AG09309 (cell line): ENCODE measurements around the gene ZSWIM6.

Experiments used
- DNase-seq: peaks from one replicate; pipeline ENCODE4 v3.0.0-alpha.2; 2010; ENCODE audit warnings: low read depth
- H3K4me3 ChIP-seq: 2 replicates; pipeline ENCODE4 v1.5.1; 2011; ENCODE audit warnings: mild to moderate bottlenecking, low read depth, low read length, moderate library complexity; ENCODE audit not compliant: control insufficient read depth
- TF ChIP-seq, protein P1 (sequence below): IDR thresholded peaks from 2 replicates; pipeline ENCODE4 v1.5.1; 2011; ENCODE audit warnings: mild to moderate bottlenecking, low read depth, low read length, inconsistent platforms; ENCODE audit not compliant: insufficient read depth, control insufficient read depth; ENCODE audit errors: missing control alignments

Gene ZSWIM6

DNA sequence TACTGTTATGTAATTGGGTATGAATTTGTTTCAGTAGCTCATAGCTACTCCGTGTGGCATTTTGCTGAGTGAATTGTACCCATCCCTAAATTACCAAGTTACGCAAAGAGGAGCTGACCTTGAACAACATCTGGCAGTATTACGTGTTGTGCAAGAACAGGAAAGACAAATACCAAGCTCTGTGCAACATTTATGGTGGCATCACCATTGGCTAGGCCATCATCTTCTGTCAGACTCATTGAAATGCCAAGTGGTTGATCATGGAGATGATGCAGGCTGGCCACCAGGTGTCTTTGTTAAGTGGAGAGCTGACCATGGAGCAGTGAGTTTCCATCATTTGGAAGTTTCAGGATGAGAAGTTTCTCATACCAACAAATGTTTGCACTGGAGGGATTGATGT is 15.0 kb downstream of the ZSWIM6 start:
- no peak for DNase-seq
- H3K4me3 ChIP-seq, result no peak overlapping the region
- TF ChIP-seq, protein P1, sequence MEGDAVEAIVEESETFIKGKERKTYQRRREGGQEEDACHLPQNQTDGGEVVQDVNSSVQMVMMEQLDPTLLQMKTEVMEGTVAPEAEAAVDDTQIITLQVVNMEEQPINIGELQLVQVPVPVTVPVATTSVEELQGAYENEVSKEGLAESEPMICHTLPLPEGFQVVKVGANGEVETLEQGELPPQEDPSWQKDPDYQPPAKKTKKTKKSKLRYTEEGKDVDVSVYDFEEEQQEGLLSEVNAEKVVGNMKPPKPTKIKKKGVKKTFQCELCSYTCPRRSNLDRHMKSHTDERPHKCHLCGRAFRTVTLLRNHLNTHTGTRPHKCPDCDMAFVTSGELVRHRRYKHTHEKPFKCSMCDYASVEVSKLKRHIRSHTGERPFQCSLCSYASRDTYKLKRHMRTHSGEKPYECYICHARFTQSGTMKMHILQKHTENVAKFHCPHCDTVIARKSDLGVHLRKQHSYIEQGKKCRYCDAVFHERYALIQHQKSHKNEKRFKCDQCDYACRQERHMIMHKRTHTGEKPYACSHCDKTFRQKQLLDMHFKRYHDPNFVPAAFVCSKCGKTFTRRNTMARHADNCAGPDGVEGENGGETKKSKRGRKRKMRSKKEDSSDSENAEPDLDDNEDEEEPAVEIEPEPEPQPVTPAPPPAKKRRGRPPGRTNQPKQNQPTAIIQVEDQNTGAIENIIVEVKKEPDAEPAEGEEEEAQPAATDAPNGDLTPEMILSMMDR, result peak; percentile 25

DNA sequence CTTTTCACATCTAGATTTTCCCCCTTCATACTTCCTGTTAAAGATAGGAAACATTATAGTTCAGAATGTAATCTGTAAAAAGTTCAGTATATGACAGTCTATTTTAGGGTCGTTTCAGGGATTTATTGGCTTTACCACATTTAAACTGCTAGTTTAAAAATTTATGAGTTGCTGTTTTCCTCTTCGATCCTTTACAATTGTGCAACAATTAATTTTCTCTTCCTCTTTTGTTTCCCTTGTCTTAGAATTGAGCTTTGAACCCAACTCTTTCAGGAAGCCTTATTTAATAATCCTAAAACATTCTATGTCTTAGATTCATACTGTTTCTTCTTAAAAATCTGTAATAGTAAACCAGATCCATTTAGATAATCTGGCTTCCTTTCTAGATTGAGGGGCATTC is 16.4 kb downstream of the ZSWIM6 start:
- TF ChIP-seq, protein P1, result no peak
- DNase-seq, result no peak
- no peak overlapping the region for H3K4me3 ChIP-seq

DNA sequence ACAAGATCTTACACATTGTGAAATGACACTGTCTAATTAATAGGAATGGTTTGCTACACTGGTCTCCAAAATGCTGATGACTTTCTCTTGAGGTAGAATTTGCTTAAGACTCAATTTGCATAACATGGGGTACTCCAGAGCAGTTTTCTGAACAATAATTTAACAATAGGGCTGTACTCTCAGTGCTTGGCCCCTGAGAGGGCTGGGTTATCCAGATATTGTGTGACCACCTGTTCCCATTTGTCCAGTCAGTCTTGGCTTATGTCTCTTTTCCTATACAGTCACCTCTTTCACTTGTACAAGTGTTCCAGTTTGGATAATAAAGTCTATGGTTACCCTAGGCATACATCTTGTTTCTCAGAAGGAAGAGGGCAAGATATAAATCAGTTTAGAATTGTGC is 17.9 kb downstream of the ZSWIM6 start:
- no peak for DNase-seq
- H3K4me3 ChIP-seq, result no peak overlapping the region
- TF ChIP-seq, protein P1, result no peak

DNA sequence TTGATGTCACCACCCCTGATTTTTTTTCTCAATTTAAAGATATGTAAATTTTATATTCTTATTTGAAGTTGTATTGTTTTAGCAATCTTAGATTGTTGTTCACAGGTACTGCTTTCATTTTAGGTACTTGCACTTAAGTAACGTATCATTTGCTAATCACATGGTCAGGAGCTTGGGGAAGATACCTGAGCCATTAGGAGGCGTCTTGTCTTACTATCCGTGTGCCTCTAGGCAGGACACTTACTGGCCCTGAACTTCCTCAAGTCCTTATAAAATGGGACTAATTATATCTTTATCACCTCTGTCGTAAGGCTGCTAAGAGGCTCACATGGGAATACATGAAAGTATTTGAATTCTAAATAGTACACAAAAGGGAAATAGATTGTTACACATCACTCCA is 18.5 kb downstream of the ZSWIM6 start:
- DNase-seq, result no peak
- TF ChIP-seq, protein P1, result no peak
- no peak overlapping the region for H3K4me3 ChIP-seq

DNA sequence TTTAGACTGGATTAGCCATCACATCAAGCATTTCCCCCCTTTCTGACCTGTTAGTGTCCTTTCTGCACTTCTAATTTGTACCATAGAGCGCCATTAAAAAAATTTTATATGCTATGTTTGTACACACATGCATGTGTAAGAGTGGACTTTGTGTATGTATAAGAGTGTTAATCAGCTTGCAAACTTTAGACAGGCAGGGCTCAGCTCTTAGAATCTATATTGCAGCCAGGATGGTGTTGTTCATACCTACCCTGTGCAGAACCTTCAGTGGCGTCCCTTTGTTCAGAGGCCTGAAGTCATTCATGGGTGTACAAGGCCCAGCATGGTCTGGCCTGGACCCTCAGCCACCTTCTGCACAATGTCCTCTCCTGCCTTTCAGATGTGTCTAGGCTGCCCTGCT is 19.7 kb downstream of the ZSWIM6 start:
- TF ChIP-seq, protein P1, result no peak
- H3K4me3 ChIP-seq, result no peak overlapping the region
- DNase-seq, result no peak

DNA sequence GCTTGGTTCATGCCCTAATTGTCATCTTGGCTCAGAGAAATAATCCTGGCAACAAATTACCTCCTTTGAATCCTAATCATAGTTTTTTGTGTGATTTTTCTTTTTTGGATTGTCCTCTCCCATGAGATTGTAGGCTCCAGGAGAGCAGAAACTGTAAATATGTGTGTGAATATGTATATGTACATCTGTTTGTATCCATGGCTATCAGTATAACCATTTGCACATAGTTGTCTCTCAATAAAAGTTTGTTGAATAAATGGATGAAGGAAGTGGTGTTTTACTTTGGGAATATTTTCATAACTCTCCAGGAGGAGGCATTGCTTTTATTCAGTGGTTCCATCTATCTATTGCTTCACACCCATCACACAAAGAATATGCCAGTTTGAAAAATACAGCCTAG is 20.1 kb downstream of the ZSWIM6 start:
- DNase-seq, result no peak
- TF ChIP-seq, protein P1, result no peak
- H3K4me3 ChIP-seq, result no peak overlapping the region

DNA sequence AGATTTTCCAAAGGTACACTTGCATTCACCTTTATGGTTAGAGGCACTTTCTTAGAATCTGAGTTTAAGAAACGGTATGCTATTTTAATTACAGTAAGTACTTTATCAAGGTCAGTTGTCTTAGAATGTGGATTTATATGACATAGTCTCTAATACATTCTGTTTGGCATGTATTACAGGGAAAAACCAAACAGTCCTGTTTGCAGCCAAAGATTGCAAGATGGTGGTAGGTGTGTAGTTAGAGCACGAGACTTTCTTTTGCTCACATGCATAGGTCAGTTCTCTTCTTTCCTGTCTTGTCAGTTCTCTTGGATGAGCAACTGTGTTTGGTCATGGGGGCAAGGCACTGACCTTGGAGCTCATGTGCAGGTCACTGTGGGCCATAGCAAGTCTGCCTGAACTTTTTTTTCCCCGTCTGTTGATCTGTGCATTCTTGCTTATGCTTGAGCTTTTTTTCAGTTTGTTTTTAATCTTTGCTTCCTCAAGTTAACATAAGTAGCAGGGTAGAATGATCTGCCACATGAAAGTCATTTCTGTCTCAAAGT is 20.6 kb downstream of the ZSWIM6 start:
- H3K4me3 ChIP-seq, result no peak overlapping the region
- TF ChIP-seq, protein P1, result no peak
- no peak for DNase-seq
